Measurements from ENCODE around the gene GAS6.

The GAS6 gene

GRCh38 chr13:113825841-113826240 is 38.0 kb downstream of the GAS6 start:
- H3K36me3 ChIP-seq (ENCODE audit: low read length): no peaks in the 10 kb centered on the region
- no peaks in the 10 kb centered on the region for H3F3A ChIP-seq (ENCODE audit: insufficient read depth)
- no peak overlapping the region for H3K27ac ChIP-seq (ENCODE audit: low read depth, low read length)
- no peaks in the 10 kb centered on the region for H3K9me2 ChIP-seq (replicated peaks; ENCODE audit: insufficient read depth, low read length)
- no peak overlapping the region for H3K9ac ChIP-seq (ENCODE audit: low read length)
- no peaks in the 10 kb centered on the region for H4K20me1 ChIP-seq (ENCODE audit: low read depth, low read length)
- no peaks in the 10 kb centered on the region for H3K9me3 ChIP-seq (ENCODE audit: insufficient read depth, low read length)
- TF ChIP-seq EZH2phosphoT487 (conservative IDR thresholded peaks at IDR 0.05; ENCODE audit: low read length): no peak
- TF ChIP-seq, protein P1, sequence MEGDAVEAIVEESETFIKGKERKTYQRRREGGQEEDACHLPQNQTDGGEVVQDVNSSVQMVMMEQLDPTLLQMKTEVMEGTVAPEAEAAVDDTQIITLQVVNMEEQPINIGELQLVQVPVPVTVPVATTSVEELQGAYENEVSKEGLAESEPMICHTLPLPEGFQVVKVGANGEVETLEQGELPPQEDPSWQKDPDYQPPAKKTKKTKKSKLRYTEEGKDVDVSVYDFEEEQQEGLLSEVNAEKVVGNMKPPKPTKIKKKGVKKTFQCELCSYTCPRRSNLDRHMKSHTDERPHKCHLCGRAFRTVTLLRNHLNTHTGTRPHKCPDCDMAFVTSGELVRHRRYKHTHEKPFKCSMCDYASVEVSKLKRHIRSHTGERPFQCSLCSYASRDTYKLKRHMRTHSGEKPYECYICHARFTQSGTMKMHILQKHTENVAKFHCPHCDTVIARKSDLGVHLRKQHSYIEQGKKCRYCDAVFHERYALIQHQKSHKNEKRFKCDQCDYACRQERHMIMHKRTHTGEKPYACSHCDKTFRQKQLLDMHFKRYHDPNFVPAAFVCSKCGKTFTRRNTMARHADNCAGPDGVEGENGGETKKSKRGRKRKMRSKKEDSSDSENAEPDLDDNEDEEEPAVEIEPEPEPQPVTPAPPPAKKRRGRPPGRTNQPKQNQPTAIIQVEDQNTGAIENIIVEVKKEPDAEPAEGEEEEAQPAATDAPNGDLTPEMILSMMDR (IDR thresholded peaks at IDR 0.05; ENCODE audit: insufficient read depth, low read length, poor library complexity, severe bottlenecking): no peak
- no peak overlapping the region for H3K4me2 ChIP-seq (ENCODE audit: low read depth, low read length, poor library complexity, severe bottlenecking)
- H3K79me2 ChIP-seq (ENCODE audit: insufficient read depth, low read length): no peaks in the 10 kb centered on the region
- no peak overlapping the region for H2AFZ ChIP-seq (ENCODE audit: low read depth, low read length, severe bottlenecking)
- H3K4me3 ChIP-seq (ENCODE audit: insufficient read depth, low read length, poor library complexity, severe bottlenecking): no peak overlapping the region
- H3K27me3 ChIP-seq (ENCODE audit: low read length): no peaks in the 10 kb centered on the region

- no peak overlapping the region for H2AFZ ChIP-seq (ENCODE audit: low read depth, low read length, severe bottlenecking)
- no peaks in the 10 kb centered on the region for H4K20me1 ChIP-seq (ENCODE audit: low read depth, low read length)
- H3K9me3 ChIP-seq (ENCODE audit: insufficient read depth, low read length): no peaks in the 10 kb centered on the region
- no peak overlapping the region for H3K4me3 ChIP-seq (ENCODE audit: insufficient read depth, low read length, poor library complexity, severe bottlenecking)
- TF ChIP-seq EZH2phosphoT487 (conservative IDR thresholded peaks at IDR 0.05; ENCODE audit: low read length): no peak
- TF ChIP-seq, protein P1 (IDR thresholded peaks at IDR 0.05; ENCODE audit: insufficient read depth, low read length, poor library complexity, severe bottlenecking): no peak
- no peak overlapping the region for H3K9ac ChIP-seq (ENCODE audit: low read length)
- H3K27me3 ChIP-seq (ENCODE audit: low read length): no peaks in the 10 kb centered on the region
- no peak overlapping the region for H3K27ac ChIP-seq (ENCODE audit: low read depth, low read length)
- no peaks in the 10 kb centered on the region for H3K79me2 ChIP-seq (ENCODE audit: insufficient read depth, low read length)
- H3F3A ChIP-seq (ENCODE audit: insufficient read depth): no peaks in the 10 kb centered on the region
- no peak overlapping the region for H3K4me2 ChIP-seq (ENCODE audit: low read depth, low read length, poor library complexity, severe bottlenecking)
- H3K9me2 ChIP-seq (replicated peaks; ENCODE audit: insufficient read depth, low read length): no peaks in the 10 kb centered on the region
- H3K36me3 ChIP-seq (ENCODE audit: low read length): no peaks in the 10 kb centered on the region
Measured at GRCh38 chr13:113823771-113824170, 40.1 kb downstream of the GAS6 start.

DNA sequence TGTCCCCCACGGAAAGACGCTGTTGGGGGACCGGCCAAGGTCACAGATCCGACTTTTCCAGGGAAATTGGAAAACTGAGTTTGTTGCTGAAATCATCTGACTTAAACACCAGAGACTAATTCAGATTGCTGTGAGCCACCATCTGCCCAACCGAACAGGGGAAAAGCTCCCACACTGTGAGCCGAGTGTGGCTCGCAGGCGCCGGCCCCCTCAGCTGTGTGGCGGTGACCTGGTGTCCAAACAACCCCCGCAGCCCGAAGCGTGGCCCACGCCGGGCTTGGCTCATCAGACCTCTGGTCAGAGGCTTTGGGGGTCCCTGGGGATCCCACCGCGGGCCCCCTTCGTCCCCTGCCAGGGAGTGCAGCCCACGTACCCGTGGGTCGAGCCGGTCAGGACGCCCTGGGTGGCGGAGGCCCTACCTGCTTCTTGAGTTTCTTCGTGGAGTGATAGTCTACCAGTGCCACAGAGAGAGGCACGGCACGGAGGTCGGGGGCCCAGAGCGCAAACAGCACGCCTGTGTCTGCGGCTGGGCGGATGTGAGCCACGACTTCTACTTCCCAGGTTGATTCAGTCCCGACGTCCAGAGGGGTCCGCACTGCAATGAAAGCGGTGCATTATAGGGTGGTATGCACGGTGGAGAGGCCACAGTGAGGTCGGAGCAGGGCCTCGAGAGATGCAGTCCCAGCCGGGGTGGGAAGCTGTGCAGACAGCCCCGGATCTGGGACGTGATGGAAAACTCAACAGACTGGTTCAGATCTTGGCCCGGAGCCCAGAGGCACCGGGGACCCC is 40.7 kb downstream of the GAS6 start:
- TF ChIP-seq, protein P1 (IDR thresholded peaks at IDR 0.05; ENCODE audit: insufficient read depth, low read length, poor library complexity, severe bottlenecking): no peak
- no peak for TF ChIP-seq EZH2phosphoT487 (conservative IDR thresholded peaks at IDR 0.05; ENCODE audit: low read length)
- Histone ChIP-seq H3K27ac (ENCODE audit: low read depth, low read length) (no peak overlapping the region), H3K4me2 (ENCODE audit: low read depth, low read length, poor library complexity, severe bottlenecking) (no peak overlapping the region), H2AFZ (ENCODE audit: low read depth, low read length, severe bottlenecking) (no peak overlapping the region), H3K9ac (ENCODE audit: low read length) (no peak overlapping the region), H3K36me3 (ENCODE audit: low read length) (no peaks in the 10 kb centered on the region), H3K27me3 (ENCODE audit: low read length) (no peaks in the 10 kb centered on the region), H3K9me2 (replicated peaks; ENCODE audit: insufficient read depth, low read length) (no peaks in the 10 kb centered on the region), H3K4me3 (ENCODE audit: insufficient read depth, low read length, poor library complexity, severe bottlenecking) (no peak overlapping the region), H3K79me2 (ENCODE audit: insufficient read depth, low read length) (no peaks in the 10 kb centered on the region), H3K9me3 (ENCODE audit: insufficient read depth, low read length) (no peaks in the 10 kb centered on the region), H3F3A (ENCODE audit: insufficient read depth) (no peaks in the 10 kb centered on the region), H4K20me1 (ENCODE audit: low read depth, low read length) (no peaks in the 10 kb centered on the region)

All from SU-DHL-6 (cell line).